ENCODE measurements around the gene DGCR8. TPM values are rescaled to one million over a fixed set of nuclear protein-coding genes. Genes with fewer than 3 reads are reported as not detected.

Gene DGCR8
- total and polyA plus RNA-seq, 2 of the 4 experiments (the other 2 are of a cell fraction): 16.7 to 25.3 TPM

DNA sequence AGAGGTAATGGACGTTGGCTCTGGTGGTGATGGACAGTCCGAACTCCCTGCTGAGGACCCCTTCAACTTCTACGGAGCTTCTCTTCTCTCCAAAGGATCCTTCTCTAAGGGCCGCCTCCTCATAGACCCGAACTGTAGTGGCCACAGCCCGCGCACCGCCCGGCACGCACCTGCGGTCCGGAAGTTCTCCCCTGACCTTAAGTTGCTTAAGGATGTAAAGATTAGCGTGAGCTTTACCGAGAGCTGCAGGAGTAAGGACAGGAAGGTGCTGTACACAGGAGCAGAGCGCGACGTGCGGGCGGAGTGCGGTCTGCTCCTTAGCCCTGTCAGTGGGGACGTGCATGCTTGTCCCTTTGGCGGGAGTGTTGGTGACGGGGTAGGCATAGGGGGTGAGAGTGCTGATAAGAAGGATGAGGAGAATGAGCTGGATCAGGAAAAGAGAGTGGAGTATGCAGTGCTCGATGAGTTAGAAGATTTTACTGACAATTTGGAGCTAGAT, 6.1 kb downstream of the DGCR8 start:
- Histone ChIP-seq H3K4me3 (ENCODE audit: insufficient read depth, low read depth, low read length) (no peak overlapping the region), H4K8ac (ENCODE audit: low read depth in 2 of 2, low read length in 2 of 2) (no peak overlapping the region), H2BK5ac (ENCODE audit: low read depth, low read length, poor library complexity, severe bottlenecking) (no peak overlapping the region), H3K79me1 (ENCODE audit: low read depth in 1 of 2, low read length in 2 of 2) (peaks cover 12 to 82% of the 10 kb centered on the region in 2 experiments), H4K5ac (ENCODE audit: low read depth, low read length) (no peak overlapping the region), H4K91ac (ENCODE audit: insufficient read depth, low read depth, low read length) (no peak overlapping the region), H3K9me3 (ENCODE audit: control insufficient read depth, insufficient read depth, low read length) (no peaks in the 10 kb centered on the region), H3K23ac (ENCODE audit: low read depth, low read length) (no peak overlapping the region), H3K4me2 (ENCODE audit: low read depth, low read length) (no peak overlapping the region), H3K9ac (ENCODE audit: low read depth, low read length) (no peak overlapping the region), H3K4ac (ENCODE audit: low read depth, low read length) (no peak overlapping the region), H3K56ac (ENCODE audit: extremely low read depth, insufficient read depth, low read length) (no peak overlapping the region), H2AK9ac (replicated peaks; ENCODE audit: low read depth, low read length, poor library complexity) (no peak overlapping the region), H4K20me1 (ENCODE audit: insufficient read depth, low read length) (peaks cover 80% of the 10 kb centered on the region), H3K4me1 (ENCODE audit: control insufficient read depth, insufficient read depth, low read length) (peaks cover 21% of the 10 kb centered on the region), H2BK120ac (ENCODE audit: low read depth, low read length) (no peak overlapping the region), H3K18ac (ENCODE audit: low read depth, low read length) (no peak overlapping the region), H2AFZ (replicated peaks; ENCODE audit: low read length, poor library complexity) (no peak overlapping the region), H3K27me3 (ENCODE audit: control insufficient read depth, insufficient read depth, low read length) (no peaks in the 10 kb centered on the region), H2BK15ac (ENCODE audit: low read depth, low read length) (no peak overlapping the region), H3K14ac (replicated peaks; ENCODE audit: low read depth, low read length) (no peak overlapping the region), H3K27ac (ENCODE audit: insufficient read depth, low read length) (no peak overlapping the region), H2AK5ac (ENCODE audit: low read depth, low read length) (no peak overlapping the region), H3K9me1 (ENCODE audit: insufficient read depth, low read length) (peaks cover 30% of the 10 kb centered on the region), H2BK20ac (ENCODE audit: low read depth, low read length) (no peak overlapping the region), H3K36me3 (ENCODE audit: control insufficient read depth, insufficient read depth, low read length) (peaks cover 50% of the 10 kb centered on the region)
- ChIA-PET CTCF (no interaction called here), POLR2A (ENCODE audit: unreplicated experiment) (no interaction called here)
- TF ChIP-seq RCOR1 (IDR thresholded peaks at IDR 0.05; ENCODE audit: insufficient replicate concordance, low read length): no peak
- TF ChIP-seq RAD21 (IDR thresholded peaks at IDR 0.05; ENCODE audit: low read length): no peak
- TF ChIP-seq FOS (IDR thresholded peaks at IDR 0.05; ENCODE audit: low read depth, low read length): no peak
- no peak for TF ChIP-seq BHLHE40 (IDR thresholded peaks at IDR 0.05; ENCODE audit: low read depth, low read length)
- TF ChIP-seq, protein P1, sequence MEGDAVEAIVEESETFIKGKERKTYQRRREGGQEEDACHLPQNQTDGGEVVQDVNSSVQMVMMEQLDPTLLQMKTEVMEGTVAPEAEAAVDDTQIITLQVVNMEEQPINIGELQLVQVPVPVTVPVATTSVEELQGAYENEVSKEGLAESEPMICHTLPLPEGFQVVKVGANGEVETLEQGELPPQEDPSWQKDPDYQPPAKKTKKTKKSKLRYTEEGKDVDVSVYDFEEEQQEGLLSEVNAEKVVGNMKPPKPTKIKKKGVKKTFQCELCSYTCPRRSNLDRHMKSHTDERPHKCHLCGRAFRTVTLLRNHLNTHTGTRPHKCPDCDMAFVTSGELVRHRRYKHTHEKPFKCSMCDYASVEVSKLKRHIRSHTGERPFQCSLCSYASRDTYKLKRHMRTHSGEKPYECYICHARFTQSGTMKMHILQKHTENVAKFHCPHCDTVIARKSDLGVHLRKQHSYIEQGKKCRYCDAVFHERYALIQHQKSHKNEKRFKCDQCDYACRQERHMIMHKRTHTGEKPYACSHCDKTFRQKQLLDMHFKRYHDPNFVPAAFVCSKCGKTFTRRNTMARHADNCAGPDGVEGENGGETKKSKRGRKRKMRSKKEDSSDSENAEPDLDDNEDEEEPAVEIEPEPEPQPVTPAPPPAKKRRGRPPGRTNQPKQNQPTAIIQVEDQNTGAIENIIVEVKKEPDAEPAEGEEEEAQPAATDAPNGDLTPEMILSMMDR (conservative IDR thresholded peaks at IDR 0.05; ENCODE audit: low read depth, low read length): no peak
- 96% methylated on average over 9 of the region's 24 CpGs; no CpG with 5 or more reads in 1 of the 2 experiments for WGBS, 2 experiments (ENCODE audit: extremely low coverage in 2 of 2, insufficient read length in 1 of 2)
- no TSS peak for BruUV-seq (replicated peaks)
- intact Hi-C loops (cut with micrococcal nuclease): no loop called here
- in situ Hi-C loops (cut with MboI; ENCODE audit: low sequenced_read_pairs): no loop called here
- ATAC-seq (ENCODE audit: low read depth) (no peak), DNase-seq (no peak)
- dilution Hi-C loops (cut with HindIII; ENCODE audit: low sequenced_read_pairs, unreplicated experiment): no loop called here
